Hepatocyte (in vitro differentiated cells): Measurements from ENCODE around the gene TOX3. TPM values are rescaled to one million over a fixed set of nuclear protein-coding genes. Genes with fewer than 3 reads are reported as not detected.

Experiments used
- DNase-seq: peaks from one replicate; pipeline ENCODE4 v3.0.0-alpha.2; 2016; ENCODE audit warnings: low spot score
- H2AFZ ChIP-seq: fragments of 200-600 bp; sonication (generic); 2 replicates; pipeline ENCODE4 v1.6.0; 2016; ENCODE audit warnings: antibody characterized with exemption, mild to moderate bottlenecking
- H3K27ac ChIP-seq: fragments of 200-600 bp; sonication (generic); 2 replicates; pipeline ENCODE4 v1.5.1; 2016; ENCODE audit warnings: mild to moderate bottlenecking
- H3K27me3 ChIP-seq: fragments of 200-600 bp; sonication (generic); 2 replicates; pipeline ENCODE4 v1.6.1; 2016
- H3K36me3 ChIP-seq: fragments of 200-600 bp; sonication (generic); replicated peaks from 2 replicates; pipeline ENCODE4 v1.5.1; 2016; ENCODE audit warnings: low read depth; ENCODE audit not compliant: insufficient read depth
- H3K4me1 ChIP-seq: fragments of 200-600 bp; sonication (generic); 2 replicates; pipeline ENCODE4 v1.5.1; 2016; ENCODE audit warnings: mild to moderate bottlenecking, moderate library complexity; ENCODE audit not compliant: insufficient read depth
- H3K4me2 ChIP-seq: fragments of 200-600 bp; sonication (generic); 2 replicates; pipeline ENCODE4 v1.6.0; 2016
- H3K4me3 ChIP-seq: fragments of 200-600 bp; sonication (generic); 2 replicates; pipeline ENCODE4 v1.5.1; 2016; ENCODE audit warnings: mild to moderate bottlenecking
- H3K79me2 ChIP-seq: fragments of 200-600 bp; sonication (generic); 2 replicates; pipeline ENCODE4 v1.6.0; 2017; ENCODE audit warnings: mild to moderate bottlenecking
- H3K9me2 ChIP-seq: fragments of 200-600 bp; sonication (generic); replicated peaks from 2 replicates; pipeline ENCODE4 v1.6.0; 2017; ENCODE audit warnings: mild to moderate bottlenecking; ENCODE audit not compliant: insufficient read depth
- H3K9me3 ChIP-seq: fragments of 200-600 bp; sonication (generic); 2 replicates; pipeline ENCODE4 v1.5.1; 2016; ENCODE audit warnings: low read depth, mild to moderate bottlenecking
- H4K20me1 ChIP-seq: fragments of 200-600 bp; sonication (generic); 2 replicates; pipeline ENCODE4 v1.6.0; 2016; ENCODE audit warnings: mild to moderate bottlenecking; ENCODE audit not compliant: insufficient read depth, poor library complexity, severe bottlenecking
- CTCF ChIP-seq: fragments of 200-600 bp; sonication (generic); IDR thresholded peaks from 2 replicates; pipeline ENCODE4 v1.5.1; 2016; ENCODE audit warnings: antibody characterized with exemption, mild to moderate bottlenecking; ENCODE audit not compliant: poor library complexity
- EZH2 ChIP-seq: fragments of 200-600 bp; sonication (generic); IDR thresholded peaks from 2 replicates; pipeline ENCODE4 v1.6.1; 2016; ENCODE audit warnings: antibody characterized with exemption, mild to moderate bottlenecking, borderline replicate concordance
- EZH2phosphoT487 ChIP-seq: fragments of 200-600 bp; sonication (generic); IDR thresholded peaks from one replicate; pipeline ENCODE4 v1.6.1; 2018; ENCODE audit warnings: antibody characterized with exemption, mild to moderate bottlenecking, low read depth, moderate library complexity; ENCODE audit not compliant: unreplicated experiment, severe bottlenecking
- WGBS: methylation state at CpG from one replicate; pipeline ENCODE4 v1.1.6; 2016; ENCODE audit warnings: low lambda C conversion rate; ENCODE audit errors: missing lambda C conversion rate; 5-methylcytosine and 5-hydroxymethylcytosine counted together
- polyA plus RNA-seq: library from polyadenylated mRNA; unstranded; fragments of >200 nt; fragmentation: Nextera tagmentation; extraction: Ambion mirVana; gene quantifications from 2 replicates; pipeline ENCODE4 v1.2.1, GENCODE V29; 2016
- total RNA-seq: library from RNA; depleted of rRNA; stranded (reverse); fragments of >200 nt; gene quantifications from 2 replicates; pipeline ENCODE4 v1.2.3, GENCODE V29; 2014

TOX3 gene
- total and polyA plus RNA-seq, 2 experiments from 2014 or later, result 11.8 to 23.6 TPM

DNA sequence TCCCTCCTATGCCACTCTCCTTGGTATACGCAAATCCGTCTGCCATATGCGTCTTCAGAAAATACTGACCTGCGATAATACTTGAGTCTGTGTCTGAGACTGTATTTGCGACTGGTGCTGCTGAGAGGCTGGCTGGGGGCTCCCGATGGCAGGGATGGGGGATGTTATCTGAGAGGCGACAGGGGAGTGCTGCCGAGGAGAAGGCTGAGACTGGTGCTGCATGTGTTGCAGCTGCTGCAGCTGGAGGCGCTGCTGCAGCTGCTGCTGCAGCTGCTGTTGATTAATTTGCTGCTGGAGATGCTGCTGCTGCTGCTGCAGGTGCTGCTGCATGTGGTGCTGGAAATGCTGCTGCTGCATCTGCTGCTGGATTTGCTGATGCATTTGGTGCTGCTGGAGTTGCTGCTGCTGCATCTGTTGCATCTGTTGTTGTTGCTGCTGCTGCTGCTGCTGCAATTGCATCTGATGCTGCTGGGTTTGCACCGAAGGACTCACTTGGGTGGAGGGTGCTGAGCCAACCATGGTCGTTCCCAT is 107.7 kb downstream of the TOX3 start:
- H4K20me1 ChIP-seq, result no peaks in the 10 kb centered on the region
- no peak overlapping the region for H2AFZ ChIP-seq
- H3K79me2 ChIP-seq, result no peaks in the 10 kb centered on the region
- no peaks in the 10 kb centered on the region for H3K4me1 ChIP-seq
- no peaks in the 10 kb centered on the region for H3K9me2 ChIP-seq
- no peak overlapping the region for H3K4me3 ChIP-seq
- WGBS, result 79% methylated on average over 11 of the region's 11 CpGs
- no peak for DNase-seq
- H3K27me3 ChIP-seq, result no peaks in the 10 kb centered on the region
- H3K36me3 ChIP-seq, result no peaks in the 10 kb centered on the region
- no peak overlapping the region for H3K4me2 ChIP-seq
- TF ChIP-seq EZH2 (no peak), EZH2phosphoT487 (no peak), CTCF (no peak)
- H3K27ac ChIP-seq, result no peak overlapping the region
- no peaks in the 10 kb centered on the region for H3K9me3 ChIP-seq

DNA sequence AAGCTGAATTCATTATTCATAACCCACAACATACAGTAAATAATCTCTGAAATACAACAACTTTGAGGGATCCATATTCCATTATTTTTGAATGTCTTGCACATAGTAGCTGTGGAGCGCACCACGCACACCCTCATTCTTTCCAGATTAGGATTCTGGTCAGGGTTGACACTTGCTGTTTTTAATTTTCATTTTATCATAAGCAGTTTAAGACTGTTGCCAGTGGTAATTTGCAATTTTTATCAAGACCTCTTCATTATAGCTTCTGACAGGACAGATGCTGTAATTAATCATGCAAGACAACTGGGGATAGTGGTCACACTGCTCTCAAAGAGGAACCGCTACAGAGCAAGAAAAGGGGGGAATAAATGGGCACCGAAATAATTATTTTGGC is 109.7 kb downstream of the TOX3 start:
- Histone ChIP-seq H3K79me2 (no peaks in the 10 kb centered on the region), H3K9me2 (no peaks in the 10 kb centered on the region), H3K9me3 (no peaks in the 10 kb centered on the region), H3K4me2 (no peak overlapping the region), H3K4me3 (no peak overlapping the region), H2AFZ (no peak overlapping the region), H3K27me3 (no peaks in the 10 kb centered on the region), H3K27ac (no peak overlapping the region), H3K4me1 (no peaks in the 10 kb centered on the region), H4K20me1 (no peaks in the 10 kb centered on the region), H3K36me3 (no peaks in the 10 kb centered on the region)
- DNase-seq, result no peak
- TF ChIP-seq EZH2 (no peak), EZH2phosphoT487 (no peak), CTCF (no peak)
- 98% methylated on average over 4 of the region's 4 CpGs for WGBS

GRCh38 chr16:52436339-52437276 is 110.3 kb downstream of the TOX3 start:
- H3K4me2 ChIP-seq, result no peak overlapping the region
- H3K79me2 ChIP-seq, result no peaks in the 10 kb centered on the region
- no peaks in the 10 kb centered on the region for H3K9me2 ChIP-seq
- 92% methylated on average over 2 of the region's 2 CpGs for WGBS
- H3K36me3 ChIP-seq, result no peaks in the 10 kb centered on the region
- H3K4me3 ChIP-seq, result no peak overlapping the region
- no peak for DNase-seq
- no peaks in the 10 kb centered on the region for H3K4me1 ChIP-seq
- TF ChIP-seq CTCF, result no peak
- no peak for TF ChIP-seq EZH2
- no peak for TF ChIP-seq EZH2phosphoT487
- no peak overlapping the region for H3K27ac ChIP-seq
- no peak overlapping the region for H2AFZ ChIP-seq
- no peaks in the 10 kb centered on the region for H3K9me3 ChIP-seq
- no peaks in the 10 kb centered on the region for H4K20me1 ChIP-seq
- H3K27me3 ChIP-seq, result no peaks in the 10 kb centered on the region
